Left hindlimb (tissue), 1 donor: ENCODE results near the gene B3GLCT.

Source experiments
- DNase-seq: peaks from one replicate; pipeline ENCODE4 v3.0.0-alpha.2; 2018

Gene B3GLCT

GRCh38 chr13:31224963-31225559, 25.3 kb downstream of the B3GLCT start:
- DNase-seq = no peak

GRCh38 chr13:31225998-31226675, 26.4 kb downstream of the B3GLCT start:
- DNase-seq = no peak

- no peak for DNase-seq
Measured at GRCh38 chr13:31227063-31227462, 27.3 kb downstream of the B3GLCT start.

- DNase-seq = no peak
Measured at GRCh38 chr13:31227870-31228269, 28.1 kb downstream of the B3GLCT start.

- DNase-seq = no peak
Measured at GRCh38 chr13:31234729-31235128, 35.0 kb downstream of the B3GLCT start.

GRCh38 chr13:31236211-31236786, 36.5 kb downstream of the B3GLCT start:
- DNase-seq = no peak

- no peak for DNase-seq
Measured at GRCh38 chr13:31240921-31241320, 41.1 kb downstream of the B3GLCT start.

GRCh38 chr13:31242367-31242766, 42.6 kb downstream of the B3GLCT start:
- DNase-seq = no peak

- no peak for DNase-seq
Measured at GRCh38 chr13:31242916-31243315, 43.1 kb downstream of the B3GLCT start.

GRCh38 chr13:31245598-31246373, 46.0 kb downstream of the B3GLCT start:
- no peak for DNase-seq

- no peak for DNase-seq
Measured at GRCh38 chr13:31246918-31247317, 47.1 kb downstream of the B3GLCT start.

- DNase-seq = no peak
Measured at GRCh38 chr13:31248361-31248760, 48.6 kb downstream of the B3GLCT start.

- no peak for DNase-seq
Measured at GRCh38 chr13:31248965-31249539, 49.3 kb downstream of the B3GLCT start.

- no peak for DNase-seq
Measured at GRCh38 chr13:31250435-31250834, 50.7 kb downstream of the B3GLCT start.

GRCh38 chr13:31261241-31261640, 61.5 kb downstream of the B3GLCT start:
- no peak for DNase-seq

- no peak for DNase-seq
Measured at GRCh38 chr13:31263346-31263745, 63.6 kb downstream of the B3GLCT start.

GRCh38 chr13:31264151-31264550, 64.4 kb downstream of the B3GLCT start:
- no peak for DNase-seq

- DNase-seq = no peak
Measured at GRCh38 chr13:31267126-31267784, 67.5 kb downstream of the B3GLCT start.

- no peak for DNase-seq
Measured at GRCh38 chr13:31274390-31274789, 74.6 kb downstream of the B3GLCT start.

GRCh38 chr13:31276421-31276820, 76.6 kb downstream of the B3GLCT start:
- no peak for DNase-seq

- DNase-seq = no peak
Measured at GRCh38 chr13:31278869-31279268, 79.1 kb downstream of the B3GLCT start.

GRCh38 chr13:31282741-31283455, 83.1 kb downstream of the B3GLCT start:
- DNase-seq = no peak
